ENCODE data around the gene DIS3L2.

DNA sequence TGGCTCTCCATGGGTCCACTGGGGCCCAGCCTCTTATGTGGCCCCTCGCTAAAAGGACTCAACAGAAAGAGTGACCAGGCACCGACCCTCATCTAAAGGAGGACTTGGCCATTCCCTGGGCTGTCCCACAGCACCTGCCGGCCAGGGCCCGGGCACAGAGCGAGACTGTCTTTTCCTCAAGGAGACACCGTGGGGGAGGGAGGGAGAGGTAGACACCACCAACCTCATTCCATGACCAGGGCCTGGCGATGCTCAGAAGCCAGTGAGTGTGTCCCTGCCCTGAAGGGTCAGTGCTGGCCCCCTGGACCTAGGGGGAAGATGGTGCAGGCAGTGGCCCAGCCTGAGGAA, 377.2 kb downstream of the DIS3L2 start:
- TF ChIP-seq, protein P1, sequence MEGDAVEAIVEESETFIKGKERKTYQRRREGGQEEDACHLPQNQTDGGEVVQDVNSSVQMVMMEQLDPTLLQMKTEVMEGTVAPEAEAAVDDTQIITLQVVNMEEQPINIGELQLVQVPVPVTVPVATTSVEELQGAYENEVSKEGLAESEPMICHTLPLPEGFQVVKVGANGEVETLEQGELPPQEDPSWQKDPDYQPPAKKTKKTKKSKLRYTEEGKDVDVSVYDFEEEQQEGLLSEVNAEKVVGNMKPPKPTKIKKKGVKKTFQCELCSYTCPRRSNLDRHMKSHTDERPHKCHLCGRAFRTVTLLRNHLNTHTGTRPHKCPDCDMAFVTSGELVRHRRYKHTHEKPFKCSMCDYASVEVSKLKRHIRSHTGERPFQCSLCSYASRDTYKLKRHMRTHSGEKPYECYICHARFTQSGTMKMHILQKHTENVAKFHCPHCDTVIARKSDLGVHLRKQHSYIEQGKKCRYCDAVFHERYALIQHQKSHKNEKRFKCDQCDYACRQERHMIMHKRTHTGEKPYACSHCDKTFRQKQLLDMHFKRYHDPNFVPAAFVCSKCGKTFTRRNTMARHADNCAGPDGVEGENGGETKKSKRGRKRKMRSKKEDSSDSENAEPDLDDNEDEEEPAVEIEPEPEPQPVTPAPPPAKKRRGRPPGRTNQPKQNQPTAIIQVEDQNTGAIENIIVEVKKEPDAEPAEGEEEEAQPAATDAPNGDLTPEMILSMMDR (IDR thresholded peaks at IDR 0.05 in 8 of 11, conservative IDR thresholded peaks at IDR 0.05 in 3 of 11) = no peak
- TF ChIP-seq POLR2AphosphoS5 (IDR thresholded peaks at IDR 0.05) = no peak
